Measurements from ENCODE around the gene PPM1J.
A peak's percentile ranks its signal among the peaks of the same experiment; 100 is the strongest.

The PPM1J gene

GRCh38 chr1:112703706-112704105, 11.4 kb downstream of the PPM1J start:
- no peak for DNase-seq

DNA sequence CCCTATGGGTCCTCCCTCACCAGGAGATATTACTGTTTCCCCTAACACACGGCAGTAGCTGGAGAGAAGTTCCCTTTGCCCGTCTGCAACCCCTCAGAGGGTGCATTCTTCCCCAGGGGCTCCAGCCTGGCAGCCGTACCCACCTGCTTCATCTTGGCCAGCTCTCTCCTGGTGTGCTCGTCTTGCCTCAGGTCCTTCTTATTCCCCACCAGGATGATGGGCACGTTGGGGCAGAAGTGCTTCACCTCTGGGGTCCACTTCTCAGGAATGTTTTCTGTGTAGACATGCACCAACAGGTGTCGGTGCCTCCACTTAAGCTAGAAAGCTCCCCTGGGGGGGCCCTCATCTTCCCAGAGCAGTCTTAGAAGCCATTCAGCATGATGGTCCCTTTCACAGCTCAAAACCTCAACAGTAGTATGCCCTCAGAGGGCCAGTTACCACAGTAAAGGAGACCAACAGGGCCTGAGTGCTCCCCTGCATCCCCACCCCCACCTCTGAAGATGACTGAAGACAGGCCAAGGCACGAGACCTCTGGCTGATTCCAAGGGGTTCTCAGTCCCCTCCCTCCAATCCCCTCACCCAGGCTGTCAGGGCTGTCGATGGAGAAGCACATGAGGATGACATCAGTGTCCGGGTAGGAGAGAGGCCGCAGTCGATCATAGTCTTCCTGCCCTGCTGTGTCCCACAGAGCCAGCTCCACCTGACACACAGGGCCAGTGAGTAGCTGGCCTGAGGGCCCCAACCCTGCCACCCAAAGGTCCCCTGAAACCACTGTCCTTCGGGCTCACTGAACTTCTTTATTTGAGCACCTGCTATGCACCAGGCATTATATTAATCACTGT, 12.5 kb downstream of the PPM1J start:
- no peak for DNase-seq

- no peak for DNase-seq
Observed at GRCh38 chr1:112702067-112702395, 13.1 kb downstream of the PPM1J start.

DNA sequence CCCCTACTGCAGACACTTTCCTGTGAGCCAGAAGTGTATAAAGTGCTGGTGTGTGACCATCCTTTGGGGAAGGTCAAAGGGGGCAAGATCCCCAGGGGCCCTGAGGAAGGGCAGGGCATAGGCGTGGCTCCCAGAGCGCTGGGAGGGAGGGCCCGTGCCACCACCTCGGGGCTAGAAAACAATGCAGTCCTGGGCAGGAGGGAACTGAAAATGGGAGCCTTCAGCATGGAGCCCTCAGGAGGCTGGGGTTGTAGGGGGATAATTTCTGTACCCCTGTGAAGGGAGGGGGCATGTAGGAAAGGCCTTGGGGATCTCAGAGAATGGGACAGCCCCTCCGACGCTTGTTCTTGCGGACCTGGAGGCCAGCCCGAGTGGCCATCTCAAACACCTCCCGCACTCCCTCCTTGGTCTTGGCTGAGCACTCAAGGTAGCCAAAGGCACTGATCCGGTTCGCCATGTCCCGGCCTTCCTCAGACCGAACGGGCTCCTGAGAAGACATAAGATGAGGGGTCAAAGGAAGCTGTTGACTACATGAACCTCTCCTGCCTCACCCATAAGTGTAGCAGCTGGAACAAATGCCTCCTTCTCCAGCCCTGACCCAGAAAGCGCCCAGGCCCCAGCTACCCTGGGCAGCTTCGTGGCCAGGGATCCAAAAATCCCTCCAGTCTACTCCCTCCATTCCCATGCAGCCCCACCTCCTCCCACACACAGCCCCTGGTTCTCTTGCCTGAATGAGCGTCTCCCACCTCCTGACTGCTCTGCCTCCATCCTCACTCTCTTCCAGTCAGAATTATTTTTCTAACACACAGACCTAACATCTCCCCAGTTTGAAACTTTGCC, 13.7 kb downstream of the PPM1J start:
- peak in 1 of 2 donors; percentile 33 for DNase-seq

- peak; percentile 72 to 84 for DNase-seq
Observed at GRCh38 chr1:112700290-112701226, 14.6 kb downstream of the PPM1J start.

GRCh38 chr1:112699425-112700144, 15.5 kb downstream of the PPM1J start:
- DNase-seq = no peak

- DNase-seq = no peak
Observed at GRCh38 chr1:112698366-112699310, 16.5 kb downstream of the PPM1J start.

DNA sequence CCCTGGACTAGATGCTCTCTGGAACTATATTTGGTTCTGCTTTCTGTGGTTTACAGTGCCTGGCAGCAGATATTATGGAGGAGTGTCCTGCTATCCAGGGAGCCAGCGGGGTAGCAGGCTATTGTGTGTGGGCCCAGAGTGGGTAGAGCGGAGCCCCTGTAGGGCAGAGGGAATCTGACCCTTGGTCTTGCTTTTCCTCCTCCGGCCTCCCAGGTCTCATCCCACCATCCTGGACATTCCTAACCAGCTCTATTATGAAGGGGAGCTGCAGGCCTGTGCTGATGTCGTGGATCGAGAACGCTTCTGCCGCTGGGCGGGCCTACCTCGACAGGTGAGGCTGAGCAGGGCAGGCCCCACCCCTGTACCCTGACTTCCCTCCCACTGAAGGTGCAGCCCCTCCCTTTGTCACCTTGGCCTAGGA, 17.3 kb downstream of the PPM1J start:
- no peak for DNase-seq

- DNase-seq = no peak
Observed at GRCh38 chr1:112696578-112697314, 18.4 kb downstream of the PPM1J start.

DNA sequence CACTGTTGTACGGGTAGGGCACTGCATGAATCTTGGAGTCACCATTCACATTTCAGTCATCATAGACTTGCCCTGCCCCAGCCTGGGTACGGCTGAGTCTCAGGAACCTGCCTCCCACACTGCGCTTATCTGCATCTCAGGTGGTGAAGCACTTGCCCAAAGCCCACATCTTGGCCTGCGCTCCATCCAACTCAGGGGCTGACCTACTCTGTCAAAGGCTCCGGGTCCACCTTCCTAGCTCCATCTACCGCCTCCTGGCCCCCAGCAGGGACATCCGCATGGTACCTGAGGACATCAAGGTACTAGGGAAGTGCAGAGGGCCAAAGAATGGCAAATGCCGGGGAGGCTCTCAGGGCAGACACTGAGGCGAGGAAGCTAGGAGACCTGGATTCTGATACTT, 19.9 kb downstream of the PPM1J start:
- DNase-seq = no peak

DNA sequence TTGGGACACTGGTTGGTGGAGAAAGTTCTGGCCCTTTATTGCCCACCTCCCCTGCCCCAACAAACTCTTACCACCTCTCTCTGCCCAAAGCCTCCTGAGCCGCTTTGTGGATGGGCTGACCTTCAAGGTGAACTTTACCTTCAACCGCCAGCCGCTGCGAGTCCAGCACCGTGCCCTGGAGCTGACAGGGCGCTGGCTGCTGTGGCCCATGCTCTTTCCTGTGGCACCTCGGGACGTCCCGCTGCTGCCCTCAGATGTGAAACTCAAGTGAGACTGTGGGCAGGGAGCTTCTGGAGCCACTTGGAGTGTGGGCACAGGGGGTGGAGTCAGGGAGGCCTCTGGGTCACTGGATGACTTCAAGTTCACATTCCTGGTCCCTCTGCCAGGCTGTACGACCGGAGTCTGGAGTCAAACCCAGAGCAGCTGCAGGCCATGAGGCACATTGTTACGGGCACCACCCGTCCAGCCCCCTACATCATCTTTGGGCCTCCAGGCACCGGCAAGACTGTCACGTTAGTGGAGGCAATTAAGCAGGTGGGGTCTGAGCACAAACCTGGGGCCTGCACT, 20.7 kb downstream of the PPM1J start:
- DNase-seq = no peak

DNA sequence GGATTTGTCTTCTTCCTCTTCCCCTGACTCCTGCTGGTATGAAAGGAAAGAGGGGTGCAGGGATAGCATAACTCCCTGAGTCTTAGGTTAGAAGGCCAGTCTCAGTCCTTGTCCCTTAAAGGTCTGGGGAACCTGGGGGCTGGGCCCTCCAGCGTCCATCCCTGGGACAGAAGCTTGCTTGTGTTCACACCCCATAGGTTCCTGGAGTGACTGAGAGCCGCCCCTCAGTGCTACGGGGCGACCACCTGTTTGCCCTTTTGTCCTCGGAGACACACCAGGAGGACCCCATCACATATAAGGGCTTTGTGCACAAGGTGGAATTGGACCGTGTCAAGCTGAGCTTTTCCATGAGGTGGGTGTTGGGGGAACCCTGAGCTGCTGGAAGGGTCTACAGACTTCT, 21.3 kb downstream of the PPM1J start:
- no peak for DNase-seq

- no peak for DNase-seq
Observed at GRCh38 chr1:112692681-112693080, 22.5 kb downstream of the PPM1J start.

DNA sequence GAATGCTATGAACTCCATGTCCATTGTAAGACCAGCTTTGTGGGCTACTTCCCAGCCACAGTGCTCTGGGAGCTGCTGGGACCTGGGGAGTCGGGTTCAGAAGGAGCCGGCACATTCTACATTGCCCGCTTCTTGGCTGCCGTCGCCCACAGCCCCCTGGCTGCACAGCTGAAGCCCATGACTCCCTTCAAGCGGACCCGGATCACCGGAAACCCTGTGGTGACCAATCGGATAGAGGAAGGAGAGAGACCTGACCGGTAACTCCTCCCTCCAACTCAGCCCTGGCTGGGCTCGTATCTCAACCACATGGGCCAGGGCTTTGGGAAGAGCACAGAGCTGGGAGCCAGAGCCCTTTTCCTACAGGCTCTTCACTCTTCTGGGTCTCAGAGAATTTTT, 25.3 kb downstream of the PPM1J start:
- DNase-seq = no peak

- no peak for DNase-seq
Observed at GRCh38 chr1:112689196-112689841, 25.8 kb downstream of the PPM1J start.

DNA sequence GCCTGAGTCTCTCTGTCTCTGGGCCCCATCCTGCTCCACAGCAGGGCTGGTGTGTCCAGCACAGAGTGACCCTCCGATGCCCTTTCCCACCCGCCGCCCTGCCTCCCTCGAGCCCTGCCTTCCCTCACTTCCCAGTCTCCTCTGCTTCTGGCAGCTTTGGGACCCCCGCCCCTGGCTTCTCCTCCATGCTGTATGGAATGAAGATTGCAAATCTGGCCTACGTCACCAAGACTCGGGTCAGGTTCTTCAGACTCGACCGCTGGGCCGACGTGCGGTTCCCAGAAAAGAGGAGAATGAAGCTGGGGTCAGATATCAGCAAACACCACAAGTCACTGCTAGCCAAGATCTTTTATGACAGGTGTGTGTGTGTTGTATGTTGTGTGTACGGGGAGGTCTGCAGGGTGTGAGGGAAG, 26.3 kb downstream of the PPM1J start:
- no peak for DNase-seq

DNA sequence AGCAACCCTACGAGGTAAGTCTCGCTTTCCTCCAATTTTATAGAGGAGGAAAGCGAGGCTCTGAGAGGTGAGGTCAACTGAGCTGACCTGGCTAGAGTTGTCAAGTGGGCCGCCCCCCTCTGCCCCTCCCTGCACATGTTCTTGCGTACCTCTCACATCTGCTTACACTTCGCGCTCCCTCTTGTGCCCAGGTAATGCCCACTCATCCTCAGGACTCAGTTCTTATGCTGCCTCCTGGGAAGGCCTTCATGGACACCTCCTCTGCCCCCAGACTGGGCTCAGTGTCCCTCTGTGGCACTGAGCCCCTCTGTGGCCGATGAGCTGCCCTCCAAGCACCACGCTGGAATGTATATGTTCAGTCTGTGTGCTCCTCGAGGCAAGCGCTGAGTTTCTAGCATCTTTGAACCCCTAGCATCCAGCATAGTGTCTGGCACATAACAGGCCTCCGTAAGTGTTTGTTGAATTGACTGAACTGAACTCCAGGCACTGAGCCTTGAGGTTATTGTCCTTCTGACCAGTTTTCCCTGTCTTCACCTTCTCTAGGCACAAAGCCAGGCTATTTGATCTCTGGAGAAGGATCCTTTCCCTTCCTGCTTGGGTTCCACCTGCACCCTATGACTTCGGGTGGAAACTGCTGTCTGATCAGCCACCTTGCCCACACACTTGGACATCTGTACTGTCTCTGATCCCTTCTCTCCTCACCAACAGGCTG, 27.2 kb downstream of the PPM1J start:
- no peak for DNase-seq

DNA sequence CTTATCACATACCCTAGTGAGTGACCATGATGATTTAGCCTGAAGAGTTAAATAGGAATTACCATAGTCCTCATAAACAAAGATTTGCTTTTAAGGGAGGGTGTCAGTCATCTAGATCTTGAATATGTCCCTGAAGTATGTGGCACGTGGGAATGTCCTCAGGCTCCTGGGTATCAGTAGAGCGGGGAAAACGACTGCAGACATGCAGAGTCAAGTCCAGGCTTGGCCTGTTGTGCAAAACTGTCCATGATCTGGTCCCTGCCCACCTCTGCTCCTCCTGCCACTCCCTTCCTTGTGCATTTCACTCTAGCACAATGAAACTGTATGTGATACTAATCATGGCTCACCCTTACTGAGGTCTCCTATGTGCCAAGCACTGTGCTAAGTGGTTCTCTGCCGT, 27.8 kb downstream of the PPM1J start:
- no peak for DNase-seq

DNA sequence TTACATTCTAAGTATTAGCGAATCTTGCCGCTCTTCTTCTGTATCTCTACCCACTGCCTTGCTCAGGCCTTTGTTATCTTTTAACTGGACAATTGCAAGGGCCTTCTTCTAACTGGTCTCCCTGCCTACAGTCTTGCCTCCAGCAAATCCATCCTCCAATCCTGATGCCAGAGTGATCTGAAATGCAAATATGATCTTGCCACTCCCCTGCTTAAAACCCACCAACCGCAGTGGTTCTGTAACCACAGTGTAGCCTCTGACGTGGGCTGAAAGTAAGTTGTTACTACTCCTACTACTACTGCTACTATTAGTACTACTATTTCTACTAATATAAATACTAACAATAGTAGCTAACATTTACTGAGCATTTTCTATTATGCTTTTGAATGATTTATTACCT, 28.3 kb downstream of the PPM1J start:
- DNase-seq = no peak

Data from CD4-positive, alpha-beta T cell treated with Interleukin-1 beta for 1 hour (primary cell).